Activated naive CD4-positive, alpha-beta T cell treated with anti-CD3 and anti-CD28 coated beads for 36 hours (primary cell): ENCODE measurements around the gene WDR26. TPM values are rescaled to one million over a fixed set of nuclear protein-coding genes. Genes with fewer than 3 reads are reported as not detected.

Experiments
- CTCF ChIA-PET: fragments of 350-600 bp; sonication (Branson Sonifier 250); formaldehyde crosslinking; loops from one replicate; lab custom pipeline; 2021; ENCODE audit warnings: antibody characterized with exemption; lab: Charles Lee
- DNase-seq: peaks from one replicate; pipeline ENCODE4 v3.0.0-alpha.2; 2020
- H3K27ac Mint-ChIP-seq: one replicate; pipeline ENCODE4 v1.8.0; 2021; ENCODE audit warnings: mild to moderate bottlenecking, mixed read lengths
- H3K27me3 Mint-ChIP-seq: one replicate; pipeline ENCODE4 v1.8.0; 2021; ENCODE audit warnings: low read depth, mixed read lengths
- H3K36me3 Mint-ChIP-seq: one replicate; pipeline ENCODE4 v1.8.0; 2021; ENCODE audit warnings: low read depth, mixed read lengths
- H3K4me1 Mint-ChIP-seq: one replicate; pipeline ENCODE4 v1.8.0; 2021; ENCODE audit warnings: low read depth, mixed read lengths
- H3K4me3 Mint-ChIP-seq: one replicate; pipeline ENCODE4 v1.8.0; 2021; ENCODE audit warnings: mild to moderate bottlenecking, moderate library complexity, mixed read lengths
- H3K9me3 Mint-ChIP-seq: one replicate; pipeline ENCODE4 v1.8.0; 2021; ENCODE audit warnings: mixed read lengths
- intact Hi-C: fragments of 100-400 bp; cut with micrococcal nuclease; formaldehyde crosslinking; loops from one replicate; pipeline ENCODE4 v1.15.1; 2023
- total RNA-seq, 2 experiments: library from RNA; stranded (reverse); gene quantifications; one replicate each; pipeline ENCODE4 v1.2.3, GENCODE V29; 2021

Gene WDR26
- total RNA-seq, 2 experiments from 2014 or later: 44.3 to 45.4 TPM

DNA sequence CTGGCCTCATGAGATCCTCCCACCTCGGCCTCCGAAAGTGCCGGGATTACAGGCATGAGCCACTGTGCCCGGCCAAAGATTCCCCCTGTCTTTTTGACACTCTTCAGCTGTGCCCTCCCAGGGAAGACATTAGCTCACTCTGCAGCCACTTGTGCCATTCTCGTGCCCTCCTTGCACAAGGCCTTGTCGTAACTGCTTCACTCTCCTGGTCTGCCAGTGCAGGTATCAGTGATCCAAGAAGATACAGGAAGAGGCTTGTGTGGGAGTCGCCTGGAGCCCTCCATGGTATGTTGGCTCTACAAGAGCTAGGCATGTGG, 22.0 kb upstream of the WDR26 start:
- Mint-ChIP-seq H3K27ac (no peak overlapping the region), H3K4me3 (no peak overlapping the region), H3K36me3 (peaks cover 1% of the 10 kb centered on the region), H3K4me1 (peaks cover 13% of the 10 kb centered on the region), H3K9me3 (no peaks in the 10 kb centered on the region), H3K27me3 (no peaks in the 10 kb centered on the region)
- CTCF ChIA-PET: interaction anchor here (0.6 to 2.6 kb wide), 21 partner anchors 9 to 1812 kb away, joined by 3 to 19 read pairs (median 6); no protein-coding TSS in a partner anchor
- DNase-seq: no peak
- intact Hi-C loops: loop anchor here (2.0 kb wide), 1 partner anchor 274 kb away; the partner anchor contains the start of gene DEGS1

DNA sequence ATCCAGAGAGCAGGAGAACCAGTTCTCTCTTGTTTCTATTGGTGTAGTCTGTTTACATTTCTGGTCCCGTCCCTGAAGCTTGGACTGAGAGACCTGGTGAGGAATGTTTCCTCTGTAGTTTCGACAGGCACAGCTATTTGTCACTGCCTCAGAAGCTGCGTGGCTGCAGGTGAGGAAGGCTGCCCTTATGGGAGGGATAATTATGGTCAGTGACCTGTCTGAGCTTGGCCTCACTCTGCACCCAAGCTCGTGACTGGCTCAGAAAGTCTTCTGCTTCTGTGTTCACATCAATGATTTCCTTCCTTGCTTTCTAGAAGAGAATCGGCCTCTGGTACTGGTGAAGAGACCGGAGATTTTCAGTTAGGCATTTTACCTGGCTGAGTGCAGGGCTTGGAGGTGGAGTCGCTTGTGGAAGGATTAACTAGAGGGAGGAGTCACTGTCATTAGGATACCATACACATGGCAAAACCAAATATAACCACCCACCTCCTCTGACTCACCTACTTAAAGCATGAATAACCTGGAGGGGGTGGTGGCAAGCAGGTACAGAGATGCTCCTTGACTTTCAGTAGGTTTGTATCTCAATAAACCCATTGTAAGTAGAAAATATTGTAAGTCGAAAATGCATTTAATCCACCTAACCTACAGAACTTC, 19.9 kb upstream of the WDR26 start:
- DNase-seq: no peak
- Mint-ChIP-seq H3K4me3 (no peak overlapping the region), H3K9me3 (no peaks in the 10 kb centered on the region), H3K27ac (no peak overlapping the region), H3K36me3 (peaks cover 1% of the 10 kb centered on the region), H3K27me3 (no peaks in the 10 kb centered on the region), H3K4me1 (peaks cover 17% of the 10 kb centered on the region)
- intact Hi-C loops: no loop called here
- CTCF ChIA-PET: interaction anchor here (0.5 kb wide), 1 partner anchor 87 kb away, joined by 3 read pairs; no protein-coding TSS in a partner anchor

DNA sequence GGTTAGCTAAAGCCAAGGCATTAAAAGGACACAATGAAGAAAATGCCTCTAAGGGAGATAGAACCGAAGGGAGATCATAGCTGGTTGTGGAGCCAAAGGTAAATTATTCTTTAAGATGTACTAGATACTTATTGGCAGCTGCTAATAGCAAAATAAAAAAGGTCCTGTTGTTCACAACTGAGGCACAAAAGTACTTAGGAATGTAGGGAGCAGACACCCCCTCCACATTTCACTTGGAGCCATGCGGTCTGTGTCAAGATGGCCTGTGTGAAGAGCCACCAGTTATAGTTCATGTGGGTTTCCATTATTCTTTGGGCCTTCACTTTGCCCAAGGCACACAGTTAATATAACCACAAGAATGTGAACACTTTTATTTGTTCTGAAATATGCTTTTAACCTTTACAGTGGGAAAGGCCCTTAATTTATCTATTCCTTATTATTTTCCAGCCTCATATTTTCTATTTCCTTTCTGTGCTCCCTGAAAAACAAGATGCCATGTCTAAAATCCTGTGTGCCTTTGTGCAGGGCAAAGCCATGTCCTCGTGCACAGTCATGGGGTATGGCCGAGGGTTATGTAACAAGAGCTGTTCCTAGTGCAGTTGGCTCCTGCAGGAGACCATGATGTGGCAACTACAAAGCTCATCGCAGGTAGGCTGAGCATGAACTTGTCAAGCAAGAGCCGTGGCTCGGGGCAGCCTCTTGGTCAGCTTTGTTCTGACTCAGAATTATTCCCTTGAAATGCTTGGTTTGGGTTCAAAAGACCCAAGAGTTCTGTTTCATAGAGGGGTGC, 16.2 kb upstream of the WDR26 start:
- Mint-ChIP-seq H3K36me3 (peaks cover 3% of the 10 kb centered on the region), H3K4me1 (peaks cover 12% of the 10 kb centered on the region), H3K4me3 (no peak overlapping the region), H3K9me3 (no peaks in the 10 kb centered on the region), H3K27me3 (no peaks in the 10 kb centered on the region), H3K27ac (no peak overlapping the region)
- DNase-seq: no peak
- CTCF ChIA-PET: interaction anchor here (1.3 kb wide), 1 partner anchor 399 kb away, joined by 4 read pairs; no protein-coding TSS in a partner anchor
- intact Hi-C loops: no loop called here

DNA sequence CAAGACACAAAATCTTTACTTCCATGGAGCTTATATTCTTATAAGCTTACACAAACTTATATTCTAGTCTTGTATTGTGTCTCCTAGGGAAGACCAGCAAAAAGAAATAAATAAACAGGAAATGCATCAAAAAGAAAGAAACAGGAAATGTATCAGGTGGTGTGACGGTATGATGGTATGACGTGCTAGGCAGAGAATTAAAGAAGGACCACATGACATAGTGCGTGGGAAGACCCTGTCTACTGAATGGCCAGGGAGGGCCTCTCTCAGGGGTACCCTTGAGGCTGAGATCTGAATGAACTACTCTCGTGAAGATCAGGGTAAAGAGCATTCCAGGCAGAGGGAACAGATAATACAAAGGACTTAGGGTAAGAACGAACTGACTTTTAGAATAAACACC, 15.6 kb upstream of the WDR26 start:
- H3K36me3 Mint-ChIP-seq: peaks cover 3% of the 10 kb centered on the region
- H3K27me3 Mint-ChIP-seq: no peaks in the 10 kb centered on the region
- no peaks in the 10 kb centered on the region for H3K9me3 Mint-ChIP-seq
- H3K4me1 Mint-ChIP-seq: peaks cover 14% of the 10 kb centered on the region
- CTCF ChIA-PET: no interaction called here
- H3K4me3 Mint-ChIP-seq: no peak overlapping the region
- no peak for DNase-seq
- intact Hi-C loops: no loop called here
- no peak overlapping the region for H3K27ac Mint-ChIP-seq

- Mint-ChIP-seq H3K27me3 (no peaks in the 10 kb centered on the region), H3K27ac (no peak overlapping the region), H3K4me3 (no peak overlapping the region), H3K4me1 (peaks cover 12% of the 10 kb centered on the region), H3K9me3 (no peaks in the 10 kb centered on the region), H3K36me3 (peaks cover 3% of the 10 kb centered on the region)
- CTCF ChIA-PET: interaction anchor here (0.6 to 2.6 kb wide), 2 partner anchors 8 to 42 kb away, joined by 3 to 19 read pairs; no protein-coding TSS in a partner anchor
- DNase-seq: no peak
- intact Hi-C loops: no loop called here
Measured at GRCh38 chr1:224448453-224449017, 13.9 kb upstream of the WDR26 start.

GRCh38 chr1:224447971-224448370, 13.4 kb upstream of the WDR26 start:
- no peak for DNase-seq
- H3K4me3 Mint-ChIP-seq: no peak overlapping the region
- peaks cover 12% of the 10 kb centered on the region for H3K4me1 Mint-ChIP-seq
- no peaks in the 10 kb centered on the region for H3K27me3 Mint-ChIP-seq
- intact Hi-C loops: no loop called here
- no peak overlapping the region for H3K27ac Mint-ChIP-seq
- H3K36me3 Mint-ChIP-seq: peaks cover 2% of the 10 kb centered on the region
- H3K9me3 Mint-ChIP-seq: no peaks in the 10 kb centered on the region
- CTCF ChIA-PET: interaction anchor here (0.6 to 2.6 kb wide), 2 partner anchors 9 to 14 kb away, joined by 3 to 19 read pairs; no protein-coding TSS in a partner anchor

DNA sequence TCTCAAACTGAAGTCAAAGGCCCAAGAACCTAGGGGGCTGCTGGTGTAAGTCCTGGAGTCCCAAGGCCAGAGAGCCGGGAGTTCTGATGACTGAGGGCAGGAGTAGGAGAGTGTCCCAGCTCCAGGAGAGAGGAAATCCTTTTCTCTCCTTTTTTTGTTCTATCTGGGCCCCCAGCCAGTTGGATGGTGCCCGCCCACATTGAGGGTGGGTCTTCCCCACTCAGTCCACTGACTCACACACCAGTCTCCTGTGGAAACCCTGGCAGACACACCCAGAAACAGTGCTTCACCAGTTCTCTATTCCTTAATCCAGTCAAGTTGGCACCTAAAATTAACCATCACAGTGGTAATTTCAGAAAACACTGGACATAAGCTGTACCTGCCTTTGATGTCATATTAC, 12.7 kb upstream of the WDR26 start:
- H3K36me3 Mint-ChIP-seq: peaks cover 2% of the 10 kb centered on the region
- peaks cover 12% of the 10 kb centered on the region for H3K4me1 Mint-ChIP-seq
- CTCF ChIA-PET: interaction anchor here (1.4 to 2.6 kb wide), 2 partner anchors 9 to 10 kb away, joined by 3 to 19 read pairs; no protein-coding TSS in a partner anchor
- intact Hi-C loops: no loop called here
- no peaks in the 10 kb centered on the region for H3K9me3 Mint-ChIP-seq
- H3K4me3 Mint-ChIP-seq: no peak overlapping the region
- H3K27me3 Mint-ChIP-seq: no peaks in the 10 kb centered on the region
- no peak for DNase-seq
- no peak overlapping the region for H3K27ac Mint-ChIP-seq

DNA sequence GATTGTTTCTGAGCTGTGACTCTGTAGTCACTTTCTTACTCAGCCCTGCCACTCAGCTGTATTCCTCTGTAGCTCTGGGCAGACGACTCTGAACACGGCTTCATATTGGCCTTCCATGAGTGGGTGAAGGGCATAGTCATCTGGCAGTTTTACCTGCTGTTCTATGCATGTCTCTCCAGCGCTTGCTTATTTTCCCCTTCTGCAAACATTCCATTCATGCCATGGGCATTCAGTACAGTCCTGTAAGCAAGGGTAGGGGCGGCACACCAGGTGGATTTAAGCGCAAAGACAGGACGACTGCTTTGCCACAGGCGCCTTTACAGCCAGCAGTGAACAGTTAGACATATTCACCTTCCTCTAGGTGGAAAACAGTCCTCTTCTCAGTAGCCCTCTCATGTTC, 4.4 kb upstream of the WDR26 start:
- CTCF ChIA-PET: interaction anchor here (2.2 kb wide), 1 partner anchor 19 kb away, joined by 17 read pairs; no protein-coding TSS in a partner anchor

DNA sequence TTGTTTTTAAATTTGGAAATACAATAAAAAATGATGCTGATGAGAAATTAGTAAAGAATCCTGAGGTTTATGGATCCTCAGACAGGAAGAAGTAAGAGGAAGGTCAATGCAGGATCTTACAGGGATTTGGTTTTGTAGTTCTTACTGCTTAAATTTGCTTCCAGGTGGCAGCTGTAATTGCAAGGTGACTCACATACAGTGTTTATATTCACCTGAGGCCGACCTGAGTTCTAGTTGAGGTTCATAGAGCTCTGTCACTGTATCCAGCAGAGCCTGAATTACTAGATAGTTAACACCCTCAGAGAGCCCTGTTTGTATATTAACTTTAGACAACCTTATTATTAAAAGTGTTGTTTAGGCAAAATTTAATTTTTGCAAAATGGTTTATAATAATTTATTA, 1.4 kb upstream of the WDR26 start:
- H3K36me3 Mint-ChIP-seq: peaks cover 10% of the 10 kb centered on the region
- H3K4me1 Mint-ChIP-seq: peaks cover 39% of the 10 kb centered on the region
- CTCF ChIA-PET: interaction anchor here (0.8 to 1.6 kb wide), 2 partner anchors 10 to 21 kb away, joined by 3 to 5 read pairs; no protein-coding TSS in a partner anchor

More for the DNA sequence above, 4.4 kb upstream of the WDR26 start:
- intact Hi-C loops: no loop called here
- H3K36me3 Mint-ChIP-seq: peaks cover 5% of the 10 kb centered on the region
- H3K4me1 Mint-ChIP-seq: peaks cover 19% of the 10 kb centered on the region
- no peak overlapping the region for H3K4me3 Mint-ChIP-seq
- H3K27ac Mint-ChIP-seq: no peak overlapping the region
- H3K9me3 Mint-ChIP-seq: no peaks in the 10 kb centered on the region
- H3K27me3 Mint-ChIP-seq: no peaks in the 10 kb centered on the region
- no peak for DNase-seq

DNA sequence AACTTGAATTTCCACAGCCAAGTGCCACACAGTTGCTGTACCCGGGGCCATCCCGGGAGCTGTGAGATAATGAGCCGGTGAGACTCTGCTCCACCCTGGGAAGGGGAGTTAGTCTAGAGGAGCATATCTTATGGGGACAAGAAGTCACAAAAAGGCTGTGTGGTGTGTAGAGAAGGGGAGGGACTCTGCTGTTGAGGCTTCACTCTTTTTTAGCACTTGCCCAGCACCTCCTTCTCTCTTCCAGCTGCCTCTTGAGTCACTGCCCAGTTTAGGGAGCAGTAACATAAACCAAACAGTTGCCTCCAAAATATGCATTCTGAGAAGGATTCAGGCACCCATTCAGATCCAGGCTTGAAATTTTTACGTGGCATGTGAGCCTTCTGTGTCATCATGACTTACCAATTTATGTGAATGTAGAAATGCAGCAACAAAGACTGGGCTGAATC, 744 bp upstream of the WDR26 start:
- peak overlapping the region; percentile 95 for H3K27ac Mint-ChIP-seq
- H3K27me3 Mint-ChIP-seq: no peaks in the 10 kb centered on the region
- peak overlapping the region; percentile 95 for H3K4me3 Mint-ChIP-seq
- intact Hi-C loops: loop anchor here (1.0 to 2.0 kb wide), 5 partner anchors 79 to 591 kb away; partner anchors contain the start of genes CNIH4, DEGS1, NVL and TP53BP2
- H3K36me3 Mint-ChIP-seq: peaks cover 16% of the 10 kb centered on the region
- CTCF ChIA-PET: interaction anchor here (1.0 to 1.6 kb wide), 2 partner anchors 18 to 22 kb away, joined by 4 to 5 read pairs; no protein-coding TSS in a partner anchor
- peaks cover 45% of the 10 kb centered on the region for H3K4me1 Mint-ChIP-seq
- H3K9me3 Mint-ChIP-seq: no peaks in the 10 kb centered on the region
- peak; percentile 40 for DNase-seq

More for the DNA sequence above, 1.4 kb upstream of the WDR26 start:
- peak overlapping the region; percentile 95 for H3K27ac Mint-ChIP-seq
- no peaks in the 10 kb centered on the region for H3K9me3 Mint-ChIP-seq
- H3K4me3 Mint-ChIP-seq: peak overlapping the region; percentile 95
- H3K27me3 Mint-ChIP-seq: no peaks in the 10 kb centered on the region
- DNase-seq: no peak
- intact Hi-C loops: loop anchor here (1.0 to 2.0 kb wide), 5 partner anchors 80 to 591 kb away; partner anchors contain the start of genes CNIH4, DEGS1, NVL and TP53BP2

GRCh38 chr1:224433701-224434672, 610 bp downstream of the WDR26 start:
- intact Hi-C loops: loop anchor here (1.0 to 5.0 kb wide), 8 partner anchors 64 to 657 kb away; partner anchors contain the start of genes DEGS1, FBXO28 and TP53BP2
- H3K9me3 Mint-ChIP-seq: no peaks in the 10 kb centered on the region
- H3K27ac Mint-ChIP-seq: peak overlapping the region; percentile 86
- H3K4me3 Mint-ChIP-seq: peak overlapping the region; percentile 88
- peaks cover 16% of the 10 kb centered on the region for H3K36me3 Mint-ChIP-seq
- no peaks in the 10 kb centered on the region for H3K27me3 Mint-ChIP-seq
- peaks cover 48% of the 10 kb centered on the region for H3K4me1 Mint-ChIP-seq
- CTCF ChIA-PET: interaction anchor here (0.6 to 1.0 kb wide), 2 partner anchors 16 to 57 kb away, joined by 3 to 4 read pairs; no protein-coding TSS in a partner anchor
- DNase-seq: peak; percentile 51
